HL-60/S4 (cell line): ENCODE data around the gene PDLIM7.

Experiments used
- in situ Hi-C: fragments of 300-500 bp; cut with MboI; formaldehyde crosslinking; loops from 2 replicates; pipeline ENCODE4 v1.14.3; 2022; ENCODE audit warnings: low sequenced_read_pairs

Gene PDLIM7

GRCh38 chr5:177524941-177525655 lies 27.7 kb upstream of the PDLIM7 start:
- in situ Hi-C loops: no loop called here

- in situ Hi-C loops: no loop called here
Measured at GRCh38 chr5:177524539-177524900, 27.1 kb upstream of the PDLIM7 start.

- in situ Hi-C loops: no loop called here
Measured at GRCh38 chr5:177523711-177524538, 26.5 kb upstream of the PDLIM7 start.

- in situ Hi-C loops: no loop called here
Measured at GRCh38 chr5:177520916-177521513, 23.6 kb upstream of the PDLIM7 start.

GRCh38 chr5:177520271-177520670 lies 22.9 kb upstream of the PDLIM7 start:
- in situ Hi-C loops: no loop called here

GRCh38 chr5:177519463-177520235 lies 22.2 kb upstream of the PDLIM7 start:
- in situ Hi-C loops: no loop called here

- in situ Hi-C loops: no loop called here
Measured at GRCh38 chr5:177516601-177517568, 19.5 kb upstream of the PDLIM7 start, which contains the start of gene DDX41. Gene DDX41 (minus strand): TSS chr5:177516961. CDS start chr5:177516945, 16 bp downstream.

GRCh38 chr5:177515580-177515979 lies 18.2 kb upstream of the PDLIM7 start:
- in situ Hi-C loops: no loop called here

- in situ Hi-C loops: no loop called here
Measured at GRCh38 chr5:177514541-177514940, 17.1 kb upstream of the PDLIM7 start.

- in situ Hi-C loops: no loop called here
Measured at GRCh38 chr5:177513500-177513899, 16.1 kb upstream of the PDLIM7 start.

GRCh38 chr5:177512736-177513380 lies 15.5 kb upstream of the PDLIM7 start:
- in situ Hi-C loops: no loop called here

GRCh38 chr5:177511796-177512675 lies 14.6 kb upstream of the PDLIM7 start:
- in situ Hi-C loops: no loop called here

- in situ Hi-C loops: no loop called here
Measured at GRCh38 chr5:177511181-177511580, 13.8 kb upstream of the PDLIM7 start.

- in situ Hi-C loops: no loop called here
Measured at GRCh38 chr5:177510567-177511053, 13.2 kb upstream of the PDLIM7 start.

- in situ Hi-C loops: no loop called here
Measured at GRCh38 chr5:177509991-177510566, 12.7 kb upstream of the PDLIM7 start.

- in situ Hi-C loops: no loop called here
Measured at GRCh38 chr5:177509381-177509951, 12.1 kb upstream of the PDLIM7 start, which contains the start of gene DOK3. Gene DOK3 (minus strand): TSS chr5:177509826. CDS start chr5:177509540, 286 bp downstream.

GRCh38 chr5:177508837-177509236 lies 11.4 kb upstream of the PDLIM7 start:
- in situ Hi-C loops: no loop called here
